Central memory CD4-positive, alpha-beta T cell (primary cell): ENCODE results near the gene ARL4A.

Source experiments
- DNase-seq: peaks from one replicate; pipeline ENCODE4 v3.0.0; 2022

ARL4A gene

DNA sequence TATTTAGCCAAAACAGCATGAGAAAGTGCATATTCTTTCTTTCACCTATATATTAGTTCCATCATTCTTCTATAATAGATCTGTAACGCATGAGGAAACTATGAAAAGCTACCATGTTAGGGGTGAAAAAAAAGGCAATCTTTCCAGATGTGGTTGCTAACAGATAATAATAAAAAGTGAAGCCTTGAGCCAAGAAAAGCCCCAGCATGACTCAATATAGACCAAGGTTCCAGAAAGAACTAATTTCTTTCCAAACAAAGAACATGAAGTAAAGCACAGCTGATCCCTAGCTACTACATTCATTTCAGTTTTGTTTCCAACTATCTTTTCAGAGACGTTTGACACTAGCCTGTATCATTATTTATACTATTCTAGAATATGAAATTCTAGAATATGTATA is 16.4 kb downstream of the ARL4A start:
- no peak for DNase-seq

GRCh38 chr7:12705878-12706277 is 18.4 kb downstream of the ARL4A start:
- no peak for DNase-seq

DNA sequence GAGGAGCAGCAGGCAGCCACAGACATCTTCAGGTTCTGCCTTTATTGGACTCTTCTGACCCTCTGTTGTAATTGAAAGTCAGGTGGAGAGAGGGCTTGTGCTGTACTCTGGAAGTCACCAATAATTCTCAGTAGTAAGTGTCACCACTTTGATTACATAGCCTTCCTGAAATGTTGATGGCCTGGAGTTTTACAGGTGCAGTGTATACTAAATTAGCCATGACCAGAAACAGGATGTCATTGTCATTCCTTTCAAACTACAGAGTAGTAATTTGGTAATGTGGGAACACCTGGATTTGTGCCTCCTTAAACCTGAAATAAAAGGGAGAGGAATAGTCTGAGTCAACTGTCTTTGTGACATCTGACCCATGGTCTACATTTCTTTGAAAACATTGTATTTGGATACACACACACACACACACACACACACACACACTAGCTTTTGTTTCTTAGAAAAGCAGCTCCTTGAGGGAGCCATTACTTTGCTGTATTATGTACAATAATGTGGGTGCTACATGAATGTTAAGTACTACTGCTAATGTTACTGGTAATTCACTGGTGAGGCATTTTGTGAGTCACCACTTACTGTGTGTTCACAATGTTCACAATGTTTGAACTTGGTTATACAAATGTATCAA is 19.6 kb downstream of the ARL4A start:
- no peak for DNase-seq

DNA sequence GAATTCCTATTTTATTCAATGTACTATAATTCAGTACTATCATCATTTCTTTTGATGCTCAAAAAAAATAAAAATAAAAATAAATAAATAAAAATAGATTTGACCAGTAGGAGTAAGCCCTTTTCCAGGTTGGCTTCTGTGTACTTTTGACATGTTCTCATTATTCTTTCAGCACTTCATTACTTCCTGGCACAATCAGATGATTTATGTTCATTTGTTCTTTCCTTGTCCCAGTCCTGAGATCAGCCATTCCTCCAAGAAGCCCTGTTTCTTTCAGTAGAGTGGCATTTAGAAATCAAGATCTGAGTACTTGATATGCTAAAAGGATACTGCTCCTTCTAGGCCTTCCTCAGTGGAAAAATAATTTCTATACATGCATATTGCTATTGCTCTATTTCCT is 20.9 kb downstream of the ARL4A start:
- no peak for DNase-seq

DNA sequence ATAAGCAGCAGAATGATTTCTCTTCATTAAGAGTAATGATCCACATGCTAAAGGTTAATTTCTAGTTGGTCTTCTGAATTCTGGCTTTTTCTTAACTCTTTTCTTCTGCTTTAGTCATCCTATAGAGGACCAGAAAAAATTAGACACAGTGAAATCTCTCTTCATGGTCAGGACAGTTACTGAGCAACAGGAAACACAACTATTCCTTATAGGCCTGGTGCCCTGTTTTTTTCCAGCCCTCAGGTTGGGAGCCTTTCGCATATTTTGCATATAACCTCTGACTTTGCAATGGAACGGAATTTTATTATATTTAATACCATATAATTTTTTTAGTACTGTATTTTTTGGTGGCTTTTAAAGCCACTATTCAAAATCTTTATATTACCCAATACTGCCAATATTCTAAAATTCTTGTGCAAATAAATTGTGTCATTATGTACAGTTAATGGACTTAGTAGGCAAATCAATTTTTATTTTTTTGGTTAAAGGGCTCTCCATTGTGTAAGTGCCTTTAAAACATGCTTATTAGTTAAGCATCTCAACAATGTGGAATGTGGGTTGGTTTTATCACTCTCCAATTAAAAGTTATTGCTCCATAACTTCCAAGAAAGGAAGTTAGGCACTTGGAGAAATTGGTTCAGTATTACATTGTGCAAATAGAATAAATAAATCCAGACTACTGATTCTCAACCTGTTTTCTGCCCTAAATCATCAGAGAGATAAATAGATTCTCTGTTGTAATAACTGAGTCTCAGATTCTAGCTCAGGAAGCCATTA is 22.5 kb downstream of the ARL4A start:
- no peak for DNase-seq

GRCh38 chr7:12711124-12711523 is 23.7 kb downstream of the ARL4A start:
- no peak for DNase-seq

- no peak for DNase-seq
Measured at GRCh38 chr7:12712236-12712635, 24.8 kb downstream of the ARL4A start.

DNA sequence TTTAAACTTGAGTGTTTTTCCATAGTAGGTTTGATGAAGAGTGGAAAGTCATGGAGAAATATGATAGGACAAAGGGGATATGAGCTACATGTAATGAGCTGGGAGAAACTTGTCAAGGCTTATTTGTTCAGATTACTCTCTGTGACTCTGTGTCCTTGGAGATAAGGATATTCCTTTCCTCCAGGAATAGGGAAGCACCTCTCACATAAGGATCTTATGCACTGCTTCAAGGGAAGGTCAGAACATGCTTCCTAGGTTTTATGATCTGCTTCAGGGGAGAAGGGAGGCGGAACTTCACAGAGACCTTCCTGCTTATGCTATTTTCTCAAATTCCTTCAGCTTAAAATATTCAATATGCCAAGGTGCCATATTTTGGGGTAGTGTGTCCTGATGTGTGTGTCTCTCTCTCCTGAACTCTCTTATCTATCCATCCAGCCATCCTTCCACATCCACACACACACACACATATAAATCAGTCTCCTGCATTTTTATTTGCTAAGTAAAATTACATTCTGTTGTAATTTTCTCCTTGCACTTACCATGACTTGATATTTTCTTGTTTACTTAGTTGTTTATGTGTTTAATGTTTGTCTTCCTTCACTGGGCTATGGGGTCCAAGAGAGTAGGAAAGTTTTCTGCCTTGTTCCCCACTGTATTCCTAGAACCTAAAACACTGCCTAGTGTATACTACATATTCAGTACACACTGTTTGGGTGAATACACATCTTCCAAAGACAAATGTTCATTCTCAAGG is 26.4 kb downstream of the ARL4A start:
- no peak for DNase-seq

GRCh38 chr7:12714379-12714737 is 26.9 kb downstream of the ARL4A start:
- DNase-seq: no peak

DNA sequence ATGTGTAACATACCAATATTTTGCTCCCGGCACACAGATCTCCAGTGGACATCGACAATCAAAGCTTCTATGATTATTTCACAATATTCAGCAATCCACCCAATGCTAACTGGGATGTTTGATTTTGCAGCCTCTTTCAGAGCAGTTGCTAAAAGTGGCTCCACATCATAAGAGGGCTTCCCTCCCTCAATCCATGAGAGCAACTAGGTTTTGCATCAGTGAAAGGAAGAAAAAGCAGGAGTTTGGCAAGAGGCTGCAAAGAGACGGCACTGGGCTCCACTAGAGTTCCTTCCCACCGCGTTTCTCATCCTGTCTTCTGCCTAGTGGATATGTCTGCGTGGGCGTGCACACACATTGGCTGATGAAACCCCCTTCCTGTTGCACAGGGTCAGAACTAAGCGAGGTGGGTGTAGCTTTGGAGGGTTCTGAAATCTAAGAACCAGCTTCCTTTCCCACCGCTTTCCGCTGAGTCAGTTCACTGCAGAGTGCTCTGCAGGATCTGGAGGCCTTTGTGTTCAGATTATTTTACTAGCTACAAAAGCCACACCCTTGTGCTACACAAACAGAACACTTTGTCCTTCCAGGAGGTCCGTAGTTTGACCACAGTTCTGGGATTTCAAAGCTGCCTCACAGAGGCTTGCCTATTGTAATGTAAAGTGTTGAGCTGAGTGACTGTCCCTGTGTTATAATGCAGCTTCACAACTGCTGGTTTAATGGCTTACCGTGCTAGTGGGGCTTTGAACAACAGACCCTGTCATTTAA is 28.1 kb downstream of the ARL4A start:
- DNase-seq: no peak

DNA sequence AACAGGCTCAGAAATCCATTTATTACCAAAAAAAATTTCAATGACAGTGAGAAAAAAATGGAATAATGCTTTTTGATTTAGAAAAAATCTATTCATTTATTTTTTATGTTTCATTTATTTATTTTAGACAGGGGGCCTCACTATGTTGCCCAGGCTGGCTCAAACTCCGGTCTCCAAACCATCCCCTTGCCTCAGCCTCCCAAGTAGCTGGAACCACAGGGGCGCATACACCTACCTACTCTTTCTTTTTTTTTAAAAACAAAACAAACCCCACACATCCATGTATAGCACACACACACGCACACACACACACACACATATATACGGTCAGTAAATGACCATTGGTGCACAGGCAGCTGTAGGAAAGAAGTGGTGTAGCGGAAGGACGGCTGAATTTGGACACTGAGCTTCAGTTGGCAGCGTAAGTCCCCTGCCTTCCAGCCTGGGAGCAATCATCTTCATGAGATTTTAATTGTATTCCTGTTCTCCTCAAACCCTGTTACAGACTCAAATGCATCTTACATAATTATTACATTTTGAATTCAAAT is 28.8 kb downstream of the ARL4A start:
- no peak for DNase-seq

DNA sequence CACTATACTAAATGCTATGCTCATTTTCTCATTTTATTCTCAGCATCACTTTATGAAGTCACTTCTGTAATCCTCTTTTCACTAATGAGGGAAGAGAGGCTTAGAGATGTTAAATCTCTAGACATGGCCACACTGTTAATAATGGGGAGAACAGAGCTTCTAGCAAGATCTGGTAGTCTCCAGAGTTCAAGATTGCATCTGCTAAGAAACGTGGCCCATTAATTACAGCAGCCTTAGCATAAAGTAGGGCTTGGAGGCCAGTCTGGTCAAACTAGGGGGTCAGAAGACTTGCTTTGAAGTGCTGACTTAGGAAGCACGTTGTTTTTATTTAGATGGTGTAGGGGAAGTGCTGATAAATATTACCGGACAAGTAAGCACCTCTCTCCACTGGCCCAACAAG is 29.3 kb downstream of the ARL4A start:
- DNase-seq: no peak

DNA sequence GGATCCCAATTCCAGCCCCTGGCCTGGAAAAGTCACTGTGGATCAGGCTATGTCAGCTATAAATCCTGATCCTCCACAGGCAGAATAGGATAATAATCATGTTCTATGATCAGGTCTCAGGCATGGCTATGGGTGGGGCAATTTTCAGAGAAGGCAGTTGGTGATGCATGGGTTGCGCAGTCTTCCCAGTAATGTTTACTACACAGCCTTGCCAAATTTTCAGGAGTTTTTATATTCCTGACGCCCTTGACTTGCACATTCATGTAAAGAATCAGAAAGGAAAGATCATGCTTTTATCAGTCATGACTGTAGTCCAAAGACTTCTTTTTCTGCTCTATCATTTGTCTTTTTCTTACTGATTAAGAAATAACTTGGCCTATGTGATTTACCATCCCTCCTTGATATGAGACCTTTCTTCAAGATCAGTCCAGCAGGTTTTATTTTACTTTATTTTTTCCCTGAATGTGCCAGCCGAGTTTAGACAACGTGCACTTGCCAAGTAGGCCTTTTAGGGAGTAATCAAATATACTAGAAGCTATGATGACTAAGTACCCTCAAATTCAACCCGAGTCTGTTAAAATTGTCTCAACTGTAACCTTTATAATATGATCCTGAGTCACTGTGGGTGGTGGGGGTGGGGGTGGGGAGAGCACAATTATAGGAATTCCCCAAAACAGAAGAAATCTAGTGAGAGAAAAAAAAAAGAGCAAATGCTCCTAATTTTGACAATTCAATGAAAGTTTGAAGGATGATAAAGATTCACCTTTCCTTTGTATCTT is 31.9 kb downstream of the ARL4A start:
- DNase-seq: no peak

GRCh38 chr7:12719981-12720865 is 32.8 kb downstream of the ARL4A start:
- DNase-seq: no peak

DNA sequence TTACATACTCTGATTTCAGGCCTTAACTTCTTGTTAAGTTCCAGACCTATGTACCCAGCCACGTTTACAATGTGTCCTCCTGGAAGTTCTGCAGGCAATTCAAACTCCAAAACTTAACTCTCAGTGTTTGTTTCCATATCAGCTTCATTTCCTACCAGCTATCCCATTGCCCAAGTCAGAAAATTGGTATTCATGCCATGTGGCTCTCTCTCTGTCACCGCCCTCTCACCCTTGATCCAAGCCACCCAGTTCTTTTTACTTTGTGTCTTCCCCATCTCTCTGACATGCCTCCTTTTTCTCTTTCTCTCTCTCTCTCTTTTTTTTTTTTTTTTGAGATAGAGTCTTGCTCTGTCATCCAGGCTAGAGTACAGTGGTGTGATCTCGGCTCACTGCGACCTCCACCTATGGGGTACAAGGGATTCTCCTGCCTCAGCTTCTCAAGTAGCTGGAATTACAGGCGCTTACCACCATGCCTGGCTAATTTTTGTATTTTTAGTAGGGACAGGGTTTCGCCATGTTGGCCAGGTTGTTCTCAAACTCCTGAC is 33.9 kb downstream of the ARL4A start:
- DNase-seq: no peak

GRCh38 chr7:12722136-12722535 is 34.7 kb downstream of the ARL4A start:
- DNase-seq: no peak

GRCh38 chr7:12722636-12723605 is 35.5 kb downstream of the ARL4A start:
- DNase-seq: no peak

GRCh38 chr7:12725575-12726316 is 38.3 kb downstream of the ARL4A start:
- no peak for DNase-seq

- DNase-seq: no peak
Measured at GRCh38 chr7:12726908-12727307, 39.5 kb downstream of the ARL4A start.
